Measurements from ENCODE around the gene ASAP3. TPM values are rescaled to one million over a fixed set of nuclear protein-coding genes. Genes with fewer than 3 reads are reported as not detected.
"Not testable (repeated sequence)": the region's sequence is repeated elsewhere in the genome, so short reads cannot be mapped to it uniquely, and the experiment has no call there.

ASAP3 gene
- total RNA-seq, 1 donor from 2014 or later: not detected

DNA sequence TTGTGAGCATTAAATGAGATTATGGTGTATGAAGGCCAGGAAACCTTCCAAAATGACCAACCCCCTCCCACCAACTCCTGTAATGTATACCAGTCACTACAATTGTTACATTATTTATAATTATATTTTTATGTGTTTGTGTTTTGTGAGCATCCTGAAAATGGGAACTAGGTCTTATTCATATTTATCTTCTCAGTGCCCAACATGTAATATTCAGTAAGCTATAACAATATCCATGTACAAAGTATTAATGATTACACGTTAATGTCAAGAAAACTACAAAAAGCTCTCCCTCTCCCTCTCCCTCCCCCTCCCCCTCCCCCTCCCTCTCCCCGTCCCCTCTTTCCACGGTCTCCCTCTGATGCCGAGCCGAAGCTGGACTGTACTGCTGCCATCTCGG, 19.0 kb upstream of the ASAP3 start:
- Mint-ChIP-seq H3K27ac (no peak overlapping the region), H3K4me1 (ENCODE audit: low read depth) (no peaks in the 10 kb centered on the region), H3K27me3 (ENCODE audit: low read depth) (peaks cover 6% of the 10 kb centered on the region), H3K4me3 (ENCODE audit: low read depth) (no peak overlapping the region), H3K36me3 (ENCODE audit: low read depth) (peaks cover 16% of the 10 kb centered on the region), H3K9me3 (no peaks in the 10 kb centered on the region)
- intact Hi-C loops (cut with micrococcal nuclease): no loop called here
- DNase-seq (ENCODE audit: low spot score): no peak

DNA sequence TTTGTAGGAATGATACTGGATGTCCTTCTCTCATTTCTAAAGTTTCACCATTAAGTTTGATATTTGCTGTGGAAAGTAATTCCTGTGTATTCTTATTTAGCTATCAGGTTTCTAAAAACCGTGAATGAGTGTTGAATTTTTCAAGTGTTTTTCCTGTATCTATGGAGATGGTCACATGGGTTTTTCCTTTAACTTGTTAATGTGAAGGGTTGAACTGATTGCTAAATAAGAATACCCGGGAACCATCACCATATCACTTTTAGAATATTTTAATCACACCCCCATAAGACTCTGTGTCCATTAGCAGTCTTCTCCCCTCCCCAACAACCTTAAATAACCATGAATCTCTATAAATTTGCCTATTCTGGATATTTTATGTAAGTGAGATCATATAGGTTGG, 16.5 kb upstream of the ASAP3 start:
- Mint-ChIP-seq H3K9me3 (no peaks in the 10 kb centered on the region), H3K27me3 (ENCODE audit: low read depth) (peaks cover 6% of the 10 kb centered on the region), H3K4me3 (ENCODE audit: low read depth) (no peak overlapping the region), H3K36me3 (ENCODE audit: low read depth) (peaks cover 3% of the 10 kb centered on the region), H3K27ac (no peak overlapping the region), H3K4me1 (ENCODE audit: low read depth) (no peaks in the 10 kb centered on the region)
- intact Hi-C loops (cut with micrococcal nuclease): no loop called here
- DNase-seq (ENCODE audit: low spot score): no peak

DNA sequence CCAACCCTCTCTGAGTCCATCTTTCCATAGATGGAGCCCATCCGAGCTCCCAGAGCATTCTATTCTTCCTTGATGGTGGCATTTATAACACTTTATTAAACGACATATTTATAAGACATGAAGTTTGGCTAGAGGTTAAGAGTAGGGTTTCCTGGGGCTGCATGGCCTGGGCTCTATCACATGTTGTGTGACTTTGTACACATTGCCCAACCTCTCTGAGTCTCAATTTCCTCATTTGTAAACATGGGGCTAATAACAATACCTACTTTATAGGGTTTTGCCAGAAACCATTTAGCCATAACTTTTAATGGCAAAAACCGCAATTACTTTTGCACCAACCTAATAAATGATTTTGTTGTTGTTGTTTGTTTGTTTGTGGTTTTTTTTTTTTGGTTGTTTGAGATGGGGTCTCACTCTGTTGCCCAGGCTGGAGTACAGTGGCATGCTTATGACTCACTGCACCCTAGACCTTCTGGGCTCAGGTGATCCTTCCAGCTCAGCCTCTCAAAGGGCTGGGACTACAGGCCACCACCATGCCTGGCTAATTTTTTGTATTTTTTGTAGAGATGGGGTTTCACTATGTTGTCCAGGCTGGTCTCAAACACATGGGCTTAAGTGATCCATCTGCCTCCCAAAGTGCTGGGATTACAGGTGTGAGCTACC, 13.9 kb upstream of the ASAP3 start:
- Mint-ChIP-seq H3K9me3 (no peaks in the 10 kb centered on the region), H3K27me3 (ENCODE audit: low read depth) (peaks cover 6% of the 10 kb centered on the region), H3K4me1 (ENCODE audit: low read depth) (no peaks in the 10 kb centered on the region), H3K27ac (no peak overlapping the region), H3K36me3 (ENCODE audit: low read depth) (no peaks in the 10 kb centered on the region), H3K4me3 (ENCODE audit: low read depth) (no peak overlapping the region)
- intact Hi-C loops (cut with micrococcal nuclease): loop anchor here (1.0 to 5.0 kb wide), 2 partner anchors 41 to 139 kb away; no protein-coding TSS in a partner anchor
- no peak for DNase-seq (ENCODE audit: low spot score)

DNA sequence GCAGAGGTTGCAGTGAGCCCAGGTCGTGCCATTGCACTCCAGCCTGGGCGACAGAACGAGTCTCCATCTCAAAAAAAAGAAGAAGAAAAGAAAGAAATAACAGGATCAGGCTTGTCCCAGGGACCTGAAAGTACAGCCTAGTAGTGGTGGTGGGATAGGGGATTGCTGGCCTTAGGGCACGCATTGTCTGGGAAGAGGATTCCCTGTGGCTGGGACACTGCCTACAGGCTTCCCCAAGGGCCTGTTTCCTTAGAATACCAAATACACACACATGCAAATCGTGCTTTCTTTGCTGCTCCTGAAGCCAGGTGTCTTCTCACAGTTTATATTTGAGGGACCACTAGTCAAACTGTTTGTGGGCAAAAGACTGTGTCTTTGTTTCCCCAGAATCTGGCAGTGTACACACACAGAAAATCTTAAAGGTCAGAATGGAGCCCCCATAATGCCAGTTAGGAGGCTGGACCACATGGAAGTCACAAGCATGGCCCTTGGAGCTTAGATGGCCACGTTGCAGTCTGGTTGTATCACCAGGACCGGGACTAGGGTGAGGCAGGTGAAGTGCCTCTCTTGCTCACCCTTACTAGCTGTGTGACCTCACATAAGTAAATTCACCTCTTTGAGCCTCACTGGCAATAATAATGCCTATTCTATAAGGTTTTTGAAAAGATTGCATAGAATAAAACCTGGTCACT, 12.7 kb upstream of the ASAP3 start:
- no peak overlapping the region for H3K4me3 Mint-ChIP-seq (ENCODE audit: low read depth)
- no peaks in the 10 kb centered on the region for H3K4me1 Mint-ChIP-seq (ENCODE audit: low read depth)
- H3K36me3 Mint-ChIP-seq (ENCODE audit: low read depth): no peaks in the 10 kb centered on the region
- peaks cover 4% of the 10 kb centered on the region for H3K27me3 Mint-ChIP-seq (ENCODE audit: low read depth)
- no peak for DNase-seq (ENCODE audit: low spot score)
- intact Hi-C loops (cut with micrococcal nuclease): loop anchor here (1.0 to 5.0 kb wide), 2 partner anchors 43 to 141 kb away; no protein-coding TSS in a partner anchor
- H3K9me3 Mint-ChIP-seq: no peaks in the 10 kb centered on the region
- H3K27ac Mint-ChIP-seq: no peak overlapping the region

DNA sequence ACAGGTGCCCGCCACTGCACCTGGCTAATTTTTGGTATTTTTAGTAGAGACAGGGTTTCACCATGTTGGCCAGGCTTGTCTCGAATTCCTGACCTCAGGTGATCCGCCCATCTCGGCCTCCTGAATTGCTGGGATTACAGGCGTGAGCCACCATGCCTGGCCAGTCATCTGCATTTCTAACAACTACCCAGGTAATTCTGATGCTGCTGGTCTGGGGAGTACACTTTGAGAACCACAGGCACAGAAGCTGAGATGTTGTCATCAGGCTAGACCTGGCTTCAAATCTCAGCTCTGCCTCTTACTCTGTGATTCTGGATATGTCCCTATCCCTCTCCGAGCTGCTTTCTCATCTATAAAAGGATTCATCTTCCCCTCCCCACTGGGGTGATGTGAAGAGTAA, 10.9 kb upstream of the ASAP3 start:
- not testable (repeated sequence) for H3K4me3 Mint-ChIP-seq (ENCODE audit: low read depth); H3K27ac Mint-ChIP-seq; H3K9me3 Mint-ChIP-seq; H3K4me1 Mint-ChIP-seq (ENCODE audit: low read depth); DNase-seq (ENCODE audit: low spot score); H3K36me3 Mint-ChIP-seq (ENCODE audit: low read depth)
- peaks cover 15% of the 10 kb centered on the region for H3K27me3 Mint-ChIP-seq (ENCODE audit: low read depth)
- intact Hi-C loops (cut with micrococcal nuclease): loop anchor here (5.0 kb wide), 1 partner anchor 142 kb away; no protein-coding TSS in a partner anchor

DNA sequence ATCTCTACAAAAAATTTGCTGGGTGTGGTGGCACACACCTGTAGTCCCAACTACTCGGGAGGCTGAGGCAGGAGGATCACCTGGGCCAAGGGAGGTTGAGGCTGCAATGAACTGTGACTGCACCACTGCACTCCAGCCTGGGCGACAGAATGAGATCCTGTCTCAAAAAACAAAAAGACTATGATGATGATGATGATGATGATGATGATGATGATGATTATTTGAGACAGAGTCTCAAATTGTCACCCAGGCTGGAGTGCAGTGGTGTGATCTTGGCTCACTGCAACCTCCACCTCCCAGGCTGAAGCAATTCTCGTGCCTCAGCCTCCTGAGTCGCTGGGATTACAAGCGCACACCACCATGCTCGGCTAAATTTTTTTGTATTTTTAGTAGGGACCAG, 8.8 kb upstream of the ASAP3 start:
- H3K27ac Mint-ChIP-seq; H3K9me3 Mint-ChIP-seq; DNase-seq (ENCODE audit: low spot score); intact Hi-C loops (cut with micrococcal nuclease); H3K36me3 Mint-ChIP-seq (ENCODE audit: low read depth); H3K4me3 Mint-ChIP-seq (ENCODE audit: low read depth); H3K4me1 Mint-ChIP-seq (ENCODE audit: low read depth): not testable (repeated sequence)
- peaks cover 20% of the 10 kb centered on the region for H3K27me3 Mint-ChIP-seq (ENCODE audit: low read depth)

DNA sequence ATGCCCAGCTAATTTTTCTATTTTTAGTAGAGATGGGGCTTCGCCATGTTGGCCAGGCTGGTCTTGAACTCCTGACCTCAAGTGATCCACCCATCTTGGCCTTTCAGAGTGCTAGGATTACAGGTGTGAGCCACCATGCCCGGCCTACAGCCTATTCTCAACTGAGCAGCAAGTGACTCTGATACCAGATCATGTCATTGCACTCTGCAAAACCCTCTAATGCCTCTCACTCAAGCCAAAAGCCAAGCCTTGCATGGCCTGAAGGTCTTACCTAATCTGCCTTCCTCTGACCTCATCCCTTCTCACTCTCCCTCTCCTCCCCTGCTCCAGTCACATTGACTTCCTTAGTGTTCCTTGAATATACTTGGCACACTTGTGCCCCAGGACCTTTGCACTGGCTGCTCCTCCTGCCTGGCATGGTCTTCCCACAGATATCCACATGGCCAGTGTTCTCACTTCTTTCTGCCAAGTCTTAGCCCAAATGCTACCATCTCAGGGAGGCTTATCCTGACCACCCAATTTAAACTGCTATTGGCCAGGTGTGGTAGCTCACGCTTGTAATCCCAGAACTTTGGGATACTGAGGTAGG, 8.2 kb upstream of the ASAP3 start:
- Mint-ChIP-seq H3K4me3 (ENCODE audit: low read depth) (no peak overlapping the region), H3K27me3 (ENCODE audit: low read depth) (peaks cover 23% of the 10 kb centered on the region), H3K4me1 (ENCODE audit: low read depth) (no peaks in the 10 kb centered on the region), H3K36me3 (ENCODE audit: low read depth) (no peaks in the 10 kb centered on the region), H3K9me3 (no peaks in the 10 kb centered on the region), H3K27ac (no peak overlapping the region)
- DNase-seq (ENCODE audit: low spot score): no peak
- intact Hi-C loops (cut with micrococcal nuclease): no loop called here

DNA sequence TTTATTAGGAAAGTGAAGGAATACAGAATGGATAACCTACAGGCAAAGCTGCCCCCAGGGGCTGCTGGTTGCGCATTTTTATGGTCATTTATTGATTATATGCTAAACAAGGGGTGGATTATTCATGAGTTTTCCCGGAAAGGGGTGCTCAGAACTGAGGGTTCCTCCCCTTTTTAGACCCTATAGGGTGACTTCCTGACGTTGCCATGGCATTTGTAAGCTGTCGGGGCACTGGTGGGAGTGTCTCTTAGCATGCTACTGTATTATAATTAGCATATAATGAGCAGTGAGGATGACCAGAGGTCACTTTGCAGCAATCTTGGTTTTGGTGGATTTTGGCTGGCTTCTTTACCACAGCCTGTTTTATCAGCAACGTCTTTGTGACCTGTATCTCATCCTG, 5.9 kb upstream of the ASAP3 start:
- H3K27ac Mint-ChIP-seq: no peak overlapping the region
- H3K27me3 Mint-ChIP-seq (ENCODE audit: low read depth): peaks cover 42% of the 10 kb centered on the region
- intact Hi-C loops (cut with micrococcal nuclease): no loop called here
- no peaks in the 10 kb centered on the region for H3K36me3 Mint-ChIP-seq (ENCODE audit: low read depth)
- peaks cover 4% of the 10 kb centered on the region for H3K4me1 Mint-ChIP-seq (ENCODE audit: low read depth)
- no peaks in the 10 kb centered on the region for H3K9me3 Mint-ChIP-seq
- H3K4me3 Mint-ChIP-seq (ENCODE audit: low read depth): no peak overlapping the region
- no peak for DNase-seq (ENCODE audit: low spot score)

DNA sequence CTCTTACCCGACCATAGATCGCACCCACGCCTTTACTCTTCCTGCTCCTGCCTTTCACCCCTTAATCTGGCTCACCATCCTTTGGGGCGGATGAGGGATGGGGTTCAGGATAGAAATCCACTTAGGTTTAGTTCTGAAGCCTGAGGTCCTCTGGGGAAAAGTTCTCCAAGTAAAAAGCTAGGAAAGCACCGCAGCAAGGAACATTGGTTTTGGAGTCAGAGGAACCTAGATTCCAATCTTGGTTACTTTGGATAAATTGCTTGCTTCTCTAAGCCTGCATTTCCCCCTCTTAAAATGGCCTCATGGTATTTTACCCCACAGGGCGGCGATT, 988 bp upstream of the ASAP3 start:
- peaks cover 16% of the 10 kb centered on the region for H3K4me1 Mint-ChIP-seq (ENCODE audit: low read depth)

GRCh38 chr1:23484253-23485001, 448 bp upstream of the ASAP3 start:
- Mint-ChIP-seq H3K27me3 (ENCODE audit: low read depth) (peaks cover 60% of the 10 kb centered on the region), H3K36me3 (ENCODE audit: low read depth) (no peaks in the 10 kb centered on the region), H3K27ac (peak overlapping the region; percentile 62), H3K4me3 (ENCODE audit: low read depth) (peak overlapping the region; percentile 88), H3K4me1 (ENCODE audit: low read depth) (peaks cover 16% of the 10 kb centered on the region), H3K9me3 (no peaks in the 10 kb centered on the region)
- peak; percentile 86 for DNase-seq (ENCODE audit: low spot score)
- intact Hi-C loops (cut with micrococcal nuclease): no loop called here

More for the DNA sequence above, 988 bp upstream of the ASAP3 start:
- Mint-ChIP-seq H3K9me3 (no peaks in the 10 kb centered on the region), H3K27ac (no peak overlapping the region), H3K27me3 (ENCODE audit: low read depth) (peaks cover 60% of the 10 kb centered on the region), H3K4me3 (ENCODE audit: low read depth) (peak overlapping the region; percentile 88), H3K36me3 (ENCODE audit: low read depth) (no peaks in the 10 kb centered on the region)
- DNase-seq (ENCODE audit: low spot score): no peak
- intact Hi-C loops (cut with micrococcal nuclease): no loop called here

DNA sequence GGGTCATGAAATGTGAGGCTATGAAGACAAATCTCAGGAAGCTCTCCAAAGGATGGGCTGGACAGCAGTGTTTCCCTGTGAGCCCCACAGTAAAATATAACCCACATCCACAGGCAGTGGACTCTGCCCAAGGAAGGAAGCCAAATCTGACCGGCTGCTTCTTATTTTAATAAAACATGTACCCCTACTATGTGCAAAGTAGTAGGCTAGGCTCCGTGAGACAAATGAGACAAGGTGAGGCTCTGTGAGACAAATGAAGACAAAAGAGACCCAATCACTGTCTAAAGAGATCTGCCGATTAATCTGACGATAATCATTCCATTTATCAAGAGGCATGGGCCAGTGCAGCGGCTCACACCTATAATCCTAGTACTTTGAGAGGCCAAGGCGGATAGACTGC, 2.1 kb downstream of the ASAP3 start:
- Mint-ChIP-seq H3K9me3 (no peaks in the 10 kb centered on the region), H3K27ac (no peak overlapping the region), H3K4me1 (ENCODE audit: low read depth) (peaks cover 16% of the 10 kb centered on the region), H3K36me3 (ENCODE audit: low read depth) (no peaks in the 10 kb centered on the region), H3K27me3 (ENCODE audit: low read depth) (peaks cover 58% of the 10 kb centered on the region), H3K4me3 (ENCODE audit: low read depth) (no peak overlapping the region)
- no peak for DNase-seq (ENCODE audit: low spot score)
- intact Hi-C loops (cut with micrococcal nuclease): no loop called here

DNA sequence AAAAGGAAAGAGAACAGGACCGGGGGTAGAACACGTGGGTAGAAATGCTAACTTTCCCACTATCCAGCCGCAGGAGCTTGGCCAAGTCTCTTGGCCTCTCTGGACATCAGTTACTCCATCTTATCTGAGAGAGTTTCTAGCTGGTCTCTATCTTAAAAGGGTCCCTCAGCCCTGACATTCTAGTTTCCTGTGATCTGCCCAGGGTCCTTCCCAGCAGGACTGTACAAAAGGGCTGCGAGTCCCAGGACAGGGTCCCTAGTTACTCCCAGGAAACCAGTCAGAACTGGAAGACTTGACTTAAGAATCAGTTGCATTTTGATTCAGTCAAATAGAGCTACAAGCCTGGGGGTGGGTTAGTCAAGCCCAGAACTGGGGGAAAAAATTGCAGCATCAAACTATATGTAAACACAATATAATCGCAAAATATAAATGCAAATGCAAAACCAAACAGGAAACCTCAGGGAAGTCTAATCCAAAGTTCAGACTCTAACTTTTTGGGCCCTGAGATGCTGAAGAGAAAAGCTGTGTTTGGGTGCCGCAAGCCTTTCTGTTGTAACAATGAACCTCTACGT, 2.9 kb downstream of the ASAP3 start:
- H3K9me3 Mint-ChIP-seq: no peaks in the 10 kb centered on the region
- no peak for DNase-seq (ENCODE audit: low spot score)
- H3K27ac Mint-ChIP-seq: no peak overlapping the region
- H3K36me3 Mint-ChIP-seq (ENCODE audit: low read depth): no peaks in the 10 kb centered on the region
- no peak overlapping the region for H3K4me3 Mint-ChIP-seq (ENCODE audit: low read depth)
- intact Hi-C loops (cut with micrococcal nuclease): no loop called here
- H3K4me1 Mint-ChIP-seq (ENCODE audit: low read depth): peaks cover 16% of the 10 kb centered on the region
- peaks cover 54% of the 10 kb centered on the region for H3K27me3 Mint-ChIP-seq (ENCODE audit: low read depth)

Measured in activated T-helper 2 cell treated with anti-CD3 and anti-CD28 coated beads, Interferon-gamma antibody, Interleukin-2, Interleukin-4, amounts not matched to agents 10 μg/mL and 5 μg/mL and 100 μg/mL, durations not matched to agents 14 hours and 24 hours and 36 hours (primary cell).